Stomach (tissue), 4 donors: ENCODE measurements around the gene CLEC16A.

Experiments used
- CTCF ChIP-seq, 7 experiments: fragments of 450-650 bp in 4 of 7; fragments of 200-600 bp in 3 of 7; sonication (generic) in 3 of 7; IDR thresholded peaks; one replicate each; pipeline ENCODE4 v1.5.1; 2016 to 2019; ENCODE audit warnings: antibody characterized with exemption in 7 of 7, control low read depth in 2 of 7, mild to moderate bottlenecking in 1 of 7
- EP300 ChIP-seq: sonication (generic); formaldehyde crosslinking; IDR thresholded peaks from one replicate; pipeline ENCODE4 v1.6.1; 2017; ENCODE audit warnings: antibody characterized with exemption
- POLR2A ChIP-seq, 4 donors: fragments of 450-650 bp; IDR thresholded peaks; one replicate each; pipeline ENCODE4 v1.6.1; 2016; ENCODE audit warnings: antibody characterized with exemption in 4 of 4, control low read depth in 2 of 4, mild to moderate bottlenecking in 1 of 4, moderate library complexity in 1 of 4
- POLR2AphosphoS5 ChIP-seq, 3 donors: sonication (generic); formaldehyde crosslinking; IDR thresholded peaks; one replicate each; pipeline ENCODE4 v1.6.1; 2016; ENCODE audit warnings: antibody characterized with exemption in 3 of 3

GRCh38 chr16:11178424-11178823 is 234.1 kb downstream of the CLEC16A start:
- TF ChIP-seq CTCF (IDR thresholded peaks at IDR 0.05) (no peak), POLR2AphosphoS5 (IDR thresholded peaks at IDR 0.05) (no peak), EP300 (no peak), POLR2A (IDR thresholded peaks at IDR 0.05) (no peak)
